GM19455 (cell line): ENCODE measurements around the gene S1PR3.
"Not testable (repeated sequence)": the region's sequence is repeated elsewhere in the genome, so short reads cannot be mapped to it uniquely, and the experiment has no call there.

Experiments
- ATAC-seq: cut with Tn5 transposase; IDR thresholded peaks from one replicate; pipeline ENCODE4 v1.9.1; 2021; ENCODE audit not compliant: unreplicated experiment

S1PR3 gene

DNA sequence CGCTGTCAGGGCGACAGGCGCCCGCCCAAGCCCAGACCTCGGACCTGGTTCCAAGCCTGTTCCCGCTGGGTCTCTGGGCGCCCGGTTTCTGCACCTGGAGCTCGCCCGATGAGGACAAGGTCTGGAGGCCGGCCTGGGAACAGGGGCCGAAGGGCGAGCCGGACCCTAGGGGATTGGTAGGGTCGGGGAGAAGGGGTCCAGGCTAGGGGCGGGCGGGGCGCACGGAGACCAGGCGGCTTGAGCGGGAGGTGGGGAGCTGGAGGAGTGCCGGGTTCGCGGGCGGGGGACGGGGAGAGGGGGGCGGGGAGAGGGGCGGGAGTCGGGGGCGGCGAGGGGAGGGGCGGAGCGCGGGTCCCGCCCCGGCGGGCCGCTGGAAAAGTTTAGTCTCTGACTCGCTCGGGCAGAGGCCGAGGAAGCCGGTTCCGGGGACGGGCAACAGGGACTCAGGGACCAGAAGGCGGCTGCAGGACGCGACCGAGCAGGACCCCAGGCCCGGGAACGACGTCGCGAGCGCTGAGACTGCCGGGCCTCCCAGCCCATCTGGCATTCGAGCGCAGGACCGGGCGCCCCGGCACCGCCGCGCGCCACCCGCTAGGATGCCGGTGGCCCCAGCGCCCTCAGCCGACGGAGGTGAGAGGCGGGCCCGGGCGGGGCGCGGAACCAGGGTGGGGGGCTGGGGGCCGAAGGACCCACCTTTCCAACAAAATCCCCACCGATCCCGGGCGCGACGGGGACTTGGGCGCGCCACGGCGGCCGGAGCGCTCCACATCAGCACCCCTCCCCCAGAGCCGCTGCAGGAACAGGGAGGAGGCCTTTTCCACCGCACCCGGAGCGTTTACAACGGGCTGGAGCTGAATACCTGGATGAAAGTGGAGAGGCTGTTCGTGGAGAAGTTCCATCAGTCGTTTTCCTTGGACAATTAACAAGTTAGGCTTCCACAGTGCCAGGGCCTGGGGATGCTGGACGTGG is at the start of gene S1PR3:
Gene S1PR3 (plus strand): TSS at position 403 of the 969 bp plus-strand sequence. CDS start 9,733 bp downstream, outside the sequence.
- no peak for ATAC-seq

DNA sequence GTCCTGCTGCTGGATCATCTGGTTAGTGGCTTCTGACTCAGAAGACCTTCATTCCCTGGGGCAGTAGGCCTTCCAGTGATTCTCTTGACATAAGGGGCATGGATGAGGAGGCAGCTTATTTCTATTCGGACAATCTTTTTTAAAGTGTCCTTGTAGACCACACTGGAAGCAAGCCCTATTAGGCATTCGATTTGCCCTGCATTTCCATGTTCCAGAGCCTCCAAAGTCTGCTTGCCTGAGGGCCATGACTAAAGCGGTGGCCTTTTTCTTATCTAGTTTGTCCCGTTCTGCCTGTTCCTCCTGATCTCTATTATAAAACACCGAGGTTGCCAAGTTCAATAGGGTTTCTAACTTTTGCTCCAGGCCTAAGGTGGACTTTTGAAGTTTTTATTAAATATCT is 49.7 kb upstream of the S1PR3 start:
- not testable (repeated sequence) for ATAC-seq

DNA sequence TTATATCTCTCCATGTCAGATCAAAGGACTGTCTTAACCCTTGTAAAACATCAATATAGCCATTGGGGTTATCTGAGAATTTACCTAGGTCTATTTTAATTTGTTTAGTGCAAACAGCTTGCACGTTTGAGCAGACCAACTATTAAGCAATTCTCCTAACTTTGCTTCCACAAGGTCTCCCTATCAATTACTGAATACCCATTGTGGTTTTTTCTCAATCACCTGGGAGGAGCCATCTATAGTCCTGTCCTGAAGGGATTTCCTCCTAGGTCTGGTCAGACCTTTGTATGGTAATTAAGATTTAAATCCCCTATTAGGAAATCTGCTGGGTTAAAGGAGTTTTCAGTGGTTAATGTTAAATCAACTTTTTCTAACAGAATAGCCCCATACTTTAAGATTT is 48.9 kb upstream of the S1PR3 start:
- no peak for ATAC-seq

DNA sequence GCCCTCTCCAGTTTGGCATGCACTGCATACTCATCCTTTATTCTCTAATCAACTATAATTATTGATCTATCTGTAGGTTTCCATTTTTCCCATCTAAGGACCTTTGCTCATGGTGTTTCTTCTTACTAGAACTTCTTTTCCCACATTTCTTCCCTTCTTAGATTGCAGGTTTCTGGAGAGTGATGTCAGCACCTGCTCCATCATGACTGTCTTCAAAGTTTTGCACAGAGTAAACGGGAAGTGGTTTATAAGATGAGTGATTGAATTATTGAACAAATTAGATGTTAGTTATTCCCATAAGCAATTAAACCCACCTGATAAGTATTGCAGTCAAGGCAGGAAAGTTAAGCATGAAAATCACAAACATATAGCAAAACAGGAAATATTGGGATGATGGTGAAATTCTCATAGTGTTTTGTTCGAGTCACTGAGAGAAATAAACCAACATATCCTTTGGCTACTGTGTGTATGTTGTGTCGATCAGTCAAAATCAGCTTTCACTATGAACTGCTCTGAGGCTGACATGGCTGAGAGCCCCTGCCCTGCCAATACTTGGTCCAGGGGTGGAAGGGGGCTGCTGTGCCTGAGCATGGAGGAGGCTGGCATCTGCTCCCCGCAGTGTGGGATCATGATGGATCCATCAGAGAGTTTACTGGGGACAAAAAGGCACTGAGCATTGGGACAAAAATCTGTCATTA is 45.5 kb upstream of the S1PR3 start:
- no peak for ATAC-seq

DNA sequence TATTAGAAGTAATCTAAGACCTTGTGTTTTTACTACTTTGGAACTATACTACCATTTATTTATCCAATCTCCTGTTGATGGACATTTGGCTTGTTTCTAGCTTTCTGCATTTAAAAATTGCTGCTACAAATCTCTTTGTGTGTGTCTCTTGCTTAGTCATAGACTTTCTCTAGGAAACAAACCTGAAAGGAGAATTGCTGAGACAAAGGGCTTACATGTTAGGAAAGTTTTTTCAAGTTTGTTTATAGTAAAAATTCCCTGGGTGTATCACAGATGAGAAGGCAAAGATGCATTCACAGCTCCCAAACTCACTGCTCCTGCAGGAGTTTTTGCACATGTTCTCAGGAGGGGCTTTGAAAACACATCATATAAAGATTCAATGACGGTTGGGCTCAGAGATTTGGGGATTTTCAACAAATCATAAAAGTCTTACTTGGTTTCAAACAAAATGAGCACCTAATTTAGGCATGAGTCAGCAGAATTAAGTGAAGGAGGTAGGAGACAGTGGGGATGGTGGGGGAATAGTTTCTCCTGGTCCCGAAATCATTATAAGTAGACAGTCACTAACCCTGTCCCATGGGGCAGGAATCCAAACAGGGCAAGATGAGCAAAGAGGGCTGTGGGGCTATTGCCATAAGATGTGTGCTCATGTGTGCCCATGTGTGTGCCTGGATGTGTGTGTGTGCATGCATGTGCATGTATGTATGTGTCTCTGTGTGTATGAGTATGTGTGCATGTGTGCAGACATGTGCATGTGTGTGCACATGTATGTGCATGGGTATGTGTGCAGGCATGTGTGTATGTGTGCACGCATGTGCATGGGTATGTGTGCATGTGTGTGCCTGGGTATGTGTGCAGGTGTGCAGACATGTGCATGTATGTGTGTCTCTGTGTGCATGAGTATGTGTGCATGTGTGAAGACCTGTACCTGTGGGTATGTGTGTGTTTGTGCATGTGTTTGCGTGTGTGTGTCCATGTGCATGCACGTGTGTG is 43.4 kb upstream of the S1PR3 start:
- ATAC-seq: no peak

DNA sequence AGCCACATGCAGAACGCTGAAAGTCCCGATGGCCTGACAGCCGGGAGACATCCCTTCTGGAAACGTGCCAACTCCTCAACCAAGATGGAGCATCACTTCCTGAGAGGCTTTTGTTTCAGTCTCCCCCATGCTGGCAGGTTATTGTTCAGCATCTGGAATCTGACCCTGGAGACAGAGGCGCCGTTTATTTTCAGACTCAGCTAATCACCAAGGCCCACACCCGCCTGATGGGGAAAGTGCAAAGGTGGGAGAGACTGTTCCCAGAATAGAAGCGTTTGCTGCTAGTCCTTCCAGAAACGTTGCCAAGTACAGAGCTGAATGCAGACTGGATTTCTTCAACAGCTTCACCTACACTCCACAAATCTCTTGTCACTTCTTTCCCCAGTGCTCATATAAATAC is 41.8 kb upstream of the S1PR3 start:
- no peak for ATAC-seq

DNA sequence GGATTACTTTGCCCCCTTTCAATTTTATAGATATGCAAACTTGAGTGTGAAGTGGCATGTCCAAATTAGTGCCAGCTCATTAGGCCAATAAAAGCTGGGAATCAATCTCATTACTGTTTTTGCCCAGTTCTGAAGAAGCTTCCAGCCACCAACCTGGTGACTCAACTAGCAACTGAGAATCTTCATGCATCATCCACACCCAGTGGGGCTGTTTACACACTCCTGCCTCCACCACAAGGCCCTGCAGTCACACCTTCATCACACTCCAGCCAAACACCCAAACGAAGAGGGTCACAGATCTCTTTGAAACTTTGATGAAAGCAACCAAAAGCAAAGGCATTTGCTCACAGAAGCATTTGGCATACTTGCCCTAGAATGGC is 41.3 kb upstream of the S1PR3 start:
- ATAC-seq: no peak

DNA sequence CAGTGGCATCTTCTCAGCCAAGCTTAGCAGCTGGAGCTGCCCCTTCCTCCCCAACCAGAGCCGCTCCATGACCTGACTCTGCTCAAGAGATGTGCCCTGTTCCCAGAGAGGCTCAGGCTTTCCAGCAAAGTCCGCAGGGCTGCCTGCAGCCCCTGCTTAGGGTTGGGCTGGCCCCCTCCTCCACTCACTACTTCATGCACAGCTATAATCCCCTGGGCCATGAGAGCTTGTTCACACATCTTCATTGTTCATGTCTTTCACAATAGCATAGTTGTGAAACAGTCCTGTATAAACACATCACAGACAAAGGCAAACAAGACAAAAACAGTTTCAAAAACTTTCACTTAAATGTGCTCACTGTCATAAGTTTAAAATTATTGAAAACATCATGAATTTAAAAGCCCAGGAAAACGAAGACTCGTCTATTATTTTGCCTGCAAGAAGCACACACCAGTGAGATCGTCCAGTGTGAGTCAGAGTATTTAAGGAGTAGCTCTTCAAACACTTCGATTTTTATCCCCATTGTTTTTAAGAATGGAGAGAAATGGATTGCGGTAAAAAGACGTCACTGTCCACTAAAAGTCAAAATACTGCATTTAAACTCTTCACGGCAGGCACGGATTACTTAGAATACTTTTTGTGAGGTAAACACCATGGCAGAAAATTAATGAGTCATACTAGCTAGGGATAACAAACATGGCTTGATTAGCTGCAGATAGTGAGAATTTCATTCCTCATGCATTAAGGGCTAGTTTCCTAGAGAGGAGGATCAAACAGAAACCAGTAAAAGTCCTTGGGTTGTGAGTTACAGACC is 40.7 kb upstream of the S1PR3 start:
- ATAC-seq: no peak

DNA sequence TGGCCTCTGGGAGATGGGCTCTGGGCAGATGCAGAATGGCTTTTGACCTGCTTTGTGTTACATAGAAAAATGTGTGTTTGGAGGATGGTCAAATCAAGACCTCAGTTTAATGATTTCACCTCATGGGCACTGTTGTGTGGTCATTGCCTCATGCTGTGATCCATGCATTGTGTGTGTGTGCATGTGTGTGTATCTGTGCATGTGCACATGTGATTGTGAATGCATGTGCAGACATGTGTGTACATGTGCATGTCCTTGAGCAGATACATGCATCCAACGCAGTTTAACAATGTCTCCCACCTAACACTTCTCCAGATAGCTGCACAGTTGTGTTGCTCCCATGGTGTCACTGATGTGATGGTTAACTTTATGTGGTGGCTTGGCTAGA is 40.1 kb upstream of the S1PR3 start:
- no peak for ATAC-seq

DNA sequence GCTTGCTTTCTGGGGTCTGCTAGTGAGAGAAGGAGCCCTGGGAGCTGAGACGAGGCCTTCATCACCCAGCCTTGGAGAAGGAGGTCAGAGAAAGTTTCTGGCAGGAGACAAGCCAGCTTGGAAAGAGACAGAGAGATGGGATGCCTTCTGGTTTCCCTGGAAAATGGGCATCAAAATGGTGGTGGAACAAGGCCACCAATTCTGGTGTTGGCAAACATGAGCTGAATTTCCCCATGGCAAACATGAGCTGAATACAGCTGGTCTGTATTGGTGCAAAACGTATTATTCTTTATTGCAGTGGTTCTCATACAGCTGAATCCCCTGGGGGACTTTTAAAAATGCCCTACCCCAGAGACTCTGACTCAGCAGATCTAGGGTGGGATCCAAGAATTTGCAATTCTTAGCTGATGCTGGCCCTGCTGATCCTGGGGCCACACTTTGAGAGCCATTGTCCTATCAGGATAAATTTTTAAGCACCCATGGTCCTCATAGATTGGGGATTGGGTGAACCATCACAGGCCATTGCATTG is 39.1 kb upstream of the S1PR3 start:
- no peak for ATAC-seq

DNA sequence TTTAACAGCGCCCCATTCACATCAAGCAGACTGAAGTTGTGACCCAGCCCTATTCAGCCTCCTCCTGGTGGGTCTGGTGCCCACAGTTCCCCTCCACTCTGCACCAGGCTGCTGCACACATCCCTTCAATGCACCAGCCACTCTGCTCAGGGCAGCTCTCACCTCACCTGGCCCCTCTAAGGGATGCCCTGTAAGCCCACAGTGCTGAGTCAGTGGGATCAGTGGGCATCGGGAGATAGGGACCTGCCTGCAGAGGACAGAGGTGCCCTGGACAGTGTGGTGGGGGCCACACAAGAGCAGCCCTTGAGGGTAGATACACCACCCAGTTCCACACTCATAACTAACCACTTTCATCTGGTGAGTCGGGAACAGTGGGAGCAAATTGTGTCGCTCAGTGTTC is 38.3 kb upstream of the S1PR3 start:
- ATAC-seq: no peak

DNA sequence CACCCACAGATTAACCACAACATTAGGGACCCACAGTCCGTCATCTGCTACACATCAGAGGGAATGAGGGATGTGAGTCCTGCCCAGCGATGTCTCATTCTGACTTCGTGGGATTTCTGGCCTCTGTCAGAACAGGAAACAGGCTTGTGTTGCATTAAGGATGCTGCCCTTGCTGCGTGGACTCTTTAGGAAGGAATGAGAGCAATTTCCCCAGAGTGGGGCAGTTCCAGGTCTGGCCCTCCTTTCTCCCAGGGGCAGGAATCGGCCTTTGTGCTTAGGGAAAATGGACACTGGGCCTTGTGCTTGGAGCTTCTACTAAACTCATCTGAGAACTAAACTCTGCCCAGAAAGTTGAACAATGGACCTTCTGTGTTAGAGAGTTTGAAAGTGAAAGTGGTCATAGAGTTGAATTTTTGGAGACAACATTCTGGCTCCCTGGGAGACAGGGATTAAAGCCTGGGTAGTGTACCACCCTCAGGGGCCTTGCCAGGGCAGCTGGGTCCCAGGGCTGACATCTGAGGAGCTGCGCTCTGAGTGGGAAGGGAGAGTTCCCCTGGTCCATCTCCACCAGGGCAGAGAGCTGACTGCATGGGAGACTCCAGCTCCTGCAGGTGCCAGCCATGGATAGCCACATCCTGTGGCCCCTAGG is 37.8 kb upstream of the S1PR3 start:
- no peak for ATAC-seq

DNA sequence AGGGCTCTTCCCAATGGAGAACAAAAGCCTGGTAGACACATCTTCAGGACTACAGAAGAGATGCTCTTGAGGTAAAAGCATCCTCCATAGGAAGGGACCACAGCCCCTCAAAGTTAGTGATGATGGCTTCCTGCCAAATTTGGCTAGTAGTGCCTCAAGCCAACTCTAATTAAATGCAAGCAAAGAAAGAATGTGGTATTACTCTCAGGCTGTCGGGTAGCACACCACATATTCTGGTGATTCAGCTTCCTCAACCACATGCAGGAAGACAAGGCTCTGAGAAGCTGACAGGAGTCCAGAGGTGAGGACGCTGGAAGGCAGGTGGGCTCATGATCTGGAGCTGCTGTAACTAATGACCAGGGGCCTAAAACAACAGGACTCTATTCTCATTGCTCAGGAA is 37.2 kb upstream of the S1PR3 start:
- no peak for ATAC-seq

DNA sequence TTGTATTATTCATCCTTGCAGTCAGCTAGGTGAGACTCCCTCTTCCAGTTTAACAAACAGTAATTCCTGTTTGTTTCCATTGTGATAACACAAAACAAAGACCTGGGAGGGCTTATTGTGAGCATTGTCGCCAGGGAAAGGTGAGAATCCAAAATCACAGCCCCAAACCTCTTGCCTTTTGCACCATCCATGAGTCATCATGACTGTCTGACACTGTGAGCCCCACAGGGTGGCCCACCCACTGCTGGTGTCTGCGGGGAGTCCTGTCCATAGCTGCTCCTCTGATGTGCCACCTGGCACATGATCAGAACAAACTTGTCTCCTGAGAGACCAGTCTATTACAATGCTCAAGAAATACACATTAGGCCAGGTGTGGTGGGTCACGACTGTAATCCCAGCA is 33.7 kb upstream of the S1PR3 start:
- no peak for ATAC-seq

DNA sequence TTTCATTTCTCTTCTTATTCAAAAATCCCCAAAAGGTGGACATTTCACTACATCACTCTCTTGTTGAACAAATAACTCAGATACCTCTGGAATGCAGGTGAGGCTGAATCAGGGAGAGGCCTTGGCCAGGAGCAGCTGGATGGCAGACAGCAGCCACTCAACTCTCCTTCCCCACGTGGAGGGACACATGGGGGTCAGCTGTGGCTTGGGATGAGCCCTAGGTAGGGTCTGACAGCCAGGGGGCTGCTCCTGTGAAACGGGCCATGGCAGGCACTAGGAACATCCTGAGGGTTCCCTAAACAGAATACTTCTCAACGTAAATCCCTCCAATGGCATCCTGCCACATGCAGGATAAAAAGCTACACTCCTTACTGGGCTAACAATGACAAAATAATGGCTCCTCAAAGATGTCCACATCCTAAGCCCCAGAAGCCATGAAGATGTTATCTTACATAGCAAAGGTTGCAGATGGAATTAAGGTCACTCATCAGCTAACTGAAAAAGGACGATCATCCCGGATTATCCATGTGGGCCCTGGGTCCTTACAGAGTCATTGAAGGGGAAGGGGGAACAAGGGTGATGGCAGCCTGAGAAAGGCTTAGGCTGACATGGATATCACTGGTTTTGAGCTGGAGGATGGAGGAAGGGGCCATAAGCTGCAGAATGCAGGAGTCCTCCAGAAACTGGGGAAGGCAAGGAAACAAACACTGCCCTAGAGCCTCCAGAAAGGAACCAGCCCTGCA is 31.4 kb upstream of the S1PR3 start:
- no peak for ATAC-seq

DNA sequence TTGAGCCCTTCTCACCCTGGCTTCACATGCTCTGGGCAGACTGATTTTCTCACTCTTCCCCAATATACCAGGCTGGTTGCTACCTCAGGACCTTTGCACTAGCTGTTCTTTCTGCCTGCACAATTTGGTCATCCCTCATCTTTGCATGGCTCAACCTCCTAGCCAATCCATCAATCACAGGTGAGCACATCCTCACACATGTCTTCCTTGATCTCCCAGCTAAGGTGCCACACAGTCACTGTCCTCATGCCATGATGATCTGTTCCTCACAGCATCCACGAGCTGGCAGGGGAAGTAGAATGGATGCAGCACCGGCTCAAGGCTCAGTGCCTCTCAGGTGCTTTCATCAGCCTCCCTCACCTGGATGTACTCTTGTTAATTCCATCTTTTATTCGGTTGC is 30.6 kb upstream of the S1PR3 start:
- ATAC-seq: no peak

DNA sequence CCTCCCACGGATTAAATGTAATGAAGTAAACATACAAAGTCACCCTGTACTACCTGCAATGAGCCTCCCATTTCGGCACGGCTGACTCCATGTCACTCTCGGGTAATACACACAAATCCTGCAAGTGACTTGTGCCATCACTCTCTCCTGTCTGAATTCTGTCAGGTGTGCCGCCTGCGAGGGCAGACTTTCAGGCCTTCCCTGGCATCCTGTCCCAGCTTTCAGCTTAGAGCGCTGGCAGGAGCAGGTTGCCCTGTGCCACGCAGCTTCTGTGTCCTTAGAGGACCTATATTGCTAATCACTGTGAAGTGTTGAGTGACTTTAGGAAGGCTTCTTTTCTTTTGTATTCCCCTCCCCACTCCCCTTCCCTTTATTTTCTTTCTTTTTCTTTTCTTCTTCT is 25.8 kb upstream of the S1PR3 start:
- no peak for ATAC-seq

DNA sequence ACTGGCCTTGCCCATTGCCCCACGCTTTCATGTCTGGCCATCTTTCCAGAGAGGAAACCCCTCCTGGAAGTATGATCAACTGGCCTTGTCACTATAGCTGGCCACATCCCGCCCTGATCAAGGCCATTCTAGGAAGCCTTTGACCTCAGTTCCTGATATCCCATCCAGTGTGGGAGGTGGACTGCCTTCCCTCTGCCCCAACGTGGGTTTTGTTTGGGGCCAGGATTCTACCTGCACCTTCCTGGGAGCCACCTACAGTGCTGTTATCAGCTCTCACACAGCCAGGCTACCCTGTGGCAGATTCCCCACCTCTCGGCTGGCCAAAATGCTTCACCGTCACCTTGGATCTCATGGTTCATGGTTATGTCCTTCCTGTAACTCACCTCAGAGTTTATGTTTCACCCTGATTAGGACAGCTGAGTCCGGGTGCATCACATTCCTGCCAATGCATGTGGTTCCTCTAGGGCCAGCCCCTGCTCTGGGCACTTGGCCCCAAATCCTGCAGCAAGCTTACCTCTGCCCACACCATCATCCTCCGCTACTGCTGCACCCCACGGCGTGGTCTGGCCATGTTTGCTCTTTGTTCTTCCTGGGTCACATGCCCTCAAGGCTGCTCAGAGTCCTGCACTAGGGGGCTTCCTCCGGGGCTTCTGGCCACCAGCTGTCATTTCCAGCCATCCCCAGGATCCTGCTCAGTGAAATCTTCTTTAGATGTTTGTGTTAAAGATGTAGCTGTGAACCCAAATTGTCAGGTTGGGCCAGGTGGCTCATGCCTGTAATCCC is 24.2 kb upstream of the S1PR3 start:
- ATAC-seq: no peak
